Neural crest cell (in vitro differentiated cells): ENCODE measurements around the gene SP140. TPM values are rescaled to one million over a fixed set of nuclear protein-coding genes. Genes with fewer than 3 reads are reported as not detected.

ENCODE experiments used
- DNase-seq: peaks from one replicate; pipeline ENCODE4 v3.0.0; 2021; ENCODE audit warnings: low read depth, mixed read lengths, low spot score
- H3K27ac Mint-ChIP-seq: one replicate; pipeline ENCODE4 v1.8.0; 2021; ENCODE audit warnings: mild to moderate bottlenecking, mixed read lengths; ENCODE audit not compliant: unreplicated experiment
- H3K27me3 Mint-ChIP-seq: 2 replicates; pipeline ENCODE4 v1.8.0; 2021; ENCODE audit warnings: low read depth, mild to moderate bottlenecking, mixed read lengths
- H3K36me3 Mint-ChIP-seq: 2 replicates; pipeline ENCODE4 v1.8.0; 2021; ENCODE audit warnings: low read depth, mild to moderate bottlenecking, mixed read lengths
- H3K4me1 Mint-ChIP-seq: 2 replicates; pipeline ENCODE4 v1.8.0; 2021; ENCODE audit warnings: mixed read lengths
- H3K4me3 Mint-ChIP-seq: one replicate; pipeline ENCODE4 v1.8.0; 2021; ENCODE audit warnings: mild to moderate bottlenecking, mixed read lengths
- H3K9me3 Mint-ChIP-seq: 2 replicates; pipeline ENCODE4 v1.8.0; 2021; ENCODE audit warnings: mixed read lengths
- total RNA-seq: library from RNA; stranded (reverse); gene quantifications from 2 replicates; pipeline ENCODE4 v1.2.1, GENCODE V29; 2021
- TF ChIP-seq, protein P1 (sequence below): fragments of 200-600 bp; sonication (generic); conservative IDR thresholded peaks from 2 replicates; pipeline ENCODE4 v1.5.0; 2021; ENCODE audit warnings: antibody characterized with exemption, mild to moderate bottlenecking

Gene SP140
- total RNA-seq, 1 donor from 2014 or later: not detected

DNA sequence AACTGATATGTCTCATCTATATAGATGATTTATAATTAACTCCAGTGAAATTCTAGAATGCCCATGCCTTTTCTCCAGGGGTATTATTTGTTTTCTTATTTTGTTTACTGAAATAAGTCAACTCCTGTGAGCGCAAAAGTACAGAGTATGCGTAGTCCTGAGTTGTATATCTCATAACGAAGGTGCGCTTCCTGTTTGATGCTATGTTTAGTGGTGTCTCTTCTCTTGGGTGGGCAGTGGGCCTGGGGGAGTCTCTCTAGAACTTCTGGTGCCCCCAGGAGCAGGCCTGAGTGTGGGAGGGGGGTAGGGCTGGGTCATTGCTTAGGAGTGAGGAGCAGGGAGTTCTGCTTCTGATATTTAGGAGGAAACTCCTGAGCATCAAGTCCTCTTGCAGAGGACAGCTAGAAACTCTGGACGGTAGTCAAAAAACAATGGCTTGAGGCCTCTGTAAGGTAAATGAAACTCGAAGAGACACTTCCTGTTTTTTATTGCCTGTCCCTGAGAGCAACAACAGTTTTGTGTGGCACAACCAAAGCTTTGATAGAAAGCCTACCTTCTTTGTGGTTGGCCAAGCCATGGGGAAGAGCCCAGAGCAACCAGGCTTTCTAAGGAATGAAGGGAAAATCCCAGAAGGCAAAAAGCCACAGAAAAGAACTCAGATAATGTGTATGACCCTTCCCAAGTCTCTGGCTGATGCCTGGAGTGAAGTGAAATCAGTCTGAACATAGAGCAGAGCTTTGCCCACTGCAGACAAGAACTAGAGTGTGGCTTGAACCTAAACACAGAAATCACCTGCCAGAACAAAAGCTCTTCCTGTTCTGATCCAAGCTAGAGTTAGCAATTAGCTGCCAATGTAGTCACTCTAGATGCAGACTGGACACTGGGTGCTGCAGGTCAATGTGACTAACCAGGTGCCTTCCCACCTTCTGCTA is 92.9 kb downstream of the SP140 start:
- TF ChIP-seq, protein P1, sequence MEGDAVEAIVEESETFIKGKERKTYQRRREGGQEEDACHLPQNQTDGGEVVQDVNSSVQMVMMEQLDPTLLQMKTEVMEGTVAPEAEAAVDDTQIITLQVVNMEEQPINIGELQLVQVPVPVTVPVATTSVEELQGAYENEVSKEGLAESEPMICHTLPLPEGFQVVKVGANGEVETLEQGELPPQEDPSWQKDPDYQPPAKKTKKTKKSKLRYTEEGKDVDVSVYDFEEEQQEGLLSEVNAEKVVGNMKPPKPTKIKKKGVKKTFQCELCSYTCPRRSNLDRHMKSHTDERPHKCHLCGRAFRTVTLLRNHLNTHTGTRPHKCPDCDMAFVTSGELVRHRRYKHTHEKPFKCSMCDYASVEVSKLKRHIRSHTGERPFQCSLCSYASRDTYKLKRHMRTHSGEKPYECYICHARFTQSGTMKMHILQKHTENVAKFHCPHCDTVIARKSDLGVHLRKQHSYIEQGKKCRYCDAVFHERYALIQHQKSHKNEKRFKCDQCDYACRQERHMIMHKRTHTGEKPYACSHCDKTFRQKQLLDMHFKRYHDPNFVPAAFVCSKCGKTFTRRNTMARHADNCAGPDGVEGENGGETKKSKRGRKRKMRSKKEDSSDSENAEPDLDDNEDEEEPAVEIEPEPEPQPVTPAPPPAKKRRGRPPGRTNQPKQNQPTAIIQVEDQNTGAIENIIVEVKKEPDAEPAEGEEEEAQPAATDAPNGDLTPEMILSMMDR: no peak
- Mint-ChIP-seq H3K36me3 (peaks cover 3% of the 10 kb centered on the region), H3K4me3 (no peak overlapping the region), H3K27ac (no peak overlapping the region), H3K4me1 (no peaks in the 10 kb centered on the region), H3K27me3 (no peaks in the 10 kb centered on the region), H3K9me3 (peaks cover 3% of the 10 kb centered on the region)
- no peak for DNase-seq

DNA sequence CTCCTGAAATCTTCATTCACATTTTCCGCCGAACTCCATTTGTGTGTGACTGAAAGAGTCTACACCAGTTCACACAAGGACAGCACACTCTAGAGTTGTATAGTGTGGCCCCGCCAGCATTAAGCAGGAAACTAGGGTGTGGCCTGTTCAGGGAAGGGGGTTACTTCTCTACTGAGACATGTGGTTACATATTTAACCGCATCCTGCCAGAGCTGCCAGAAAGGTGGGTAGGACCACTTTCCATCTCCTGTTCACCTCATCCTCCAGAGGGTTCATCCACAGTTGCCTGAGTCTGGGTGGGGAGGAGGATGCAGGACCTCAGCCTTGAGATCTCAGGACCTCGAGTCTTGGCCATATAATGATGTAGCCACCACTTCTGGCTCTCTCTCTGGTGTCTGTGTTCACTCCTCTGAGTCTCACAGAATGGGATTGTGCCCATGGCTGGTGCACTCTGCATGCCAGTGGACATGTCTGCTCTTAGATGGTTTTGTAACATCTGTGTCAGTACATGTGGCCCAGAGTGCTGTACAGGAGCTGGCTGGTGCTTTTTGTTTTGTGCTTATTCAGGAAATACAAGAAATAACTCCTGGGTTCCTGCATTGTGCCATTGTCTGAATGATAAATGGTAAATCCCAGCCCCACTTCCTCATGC is 93.8 kb downstream of the SP140 start:
- Mint-ChIP-seq H3K36me3 (peaks cover 3% of the 10 kb centered on the region), H3K27me3 (no peaks in the 10 kb centered on the region), H3K4me1 (no peaks in the 10 kb centered on the region), H3K27ac (no peak overlapping the region), H3K4me3 (no peak overlapping the region), H3K9me3 (peaks cover 5% of the 10 kb centered on the region)
- TF ChIP-seq, protein P1: no peak
- no peak for DNase-seq

- H3K4me3 Mint-ChIP-seq: no peak overlapping the region
- peaks cover 3% of the 10 kb centered on the region for H3K36me3 Mint-ChIP-seq
- H3K9me3 Mint-ChIP-seq: peaks cover 5% of the 10 kb centered on the region
- TF ChIP-seq, protein P1: no peak
- H3K27ac Mint-ChIP-seq: no peak overlapping the region
- H3K27me3 Mint-ChIP-seq: no peaks in the 10 kb centered on the region
- H3K4me1 Mint-ChIP-seq: no peaks in the 10 kb centered on the region
- no peak for DNase-seq
Measured at GRCh38 chr2:230321031-230321430, 95.5 kb downstream of the SP140 start.

DNA sequence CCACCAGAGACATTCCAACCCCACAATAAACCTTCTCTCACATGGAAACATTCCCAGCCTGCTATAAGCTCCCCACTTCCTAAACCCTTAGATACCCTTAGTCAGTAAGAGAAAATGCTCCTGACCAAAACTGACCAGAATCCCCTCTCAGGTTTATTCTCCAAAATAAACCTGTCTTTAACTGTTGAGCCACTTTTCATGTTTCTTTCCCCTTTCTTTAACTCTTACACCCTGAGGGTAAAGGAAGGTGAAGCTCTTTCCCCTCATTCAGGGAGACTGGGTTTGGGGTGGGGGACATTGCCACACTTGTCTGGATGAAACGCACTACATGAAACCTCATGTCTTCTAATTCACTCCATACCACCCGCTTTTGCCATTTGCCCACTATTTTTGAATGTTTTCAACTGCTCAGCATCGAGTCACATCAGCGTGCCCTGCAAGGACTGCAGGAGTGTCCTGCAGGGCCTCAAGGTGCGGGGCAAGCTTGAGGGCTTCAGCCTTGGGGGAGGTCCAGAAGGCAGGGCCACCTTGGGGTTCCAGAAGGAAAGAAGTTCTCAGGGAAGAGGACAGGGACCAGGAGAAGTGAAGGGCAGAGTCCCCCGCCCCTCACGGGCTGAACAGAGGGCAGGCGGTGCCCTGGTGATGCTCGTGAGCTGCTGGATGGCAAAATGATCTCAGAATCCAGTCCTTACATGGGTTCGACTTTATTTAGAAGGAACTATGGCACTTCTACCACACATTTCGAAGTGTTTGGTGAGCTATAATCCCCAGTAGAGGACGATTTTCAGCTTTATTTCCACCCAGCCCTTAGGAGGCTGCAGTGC is 97.2 kb downstream of the SP140 start:
- peaks cover 5% of the 10 kb centered on the region for H3K9me3 Mint-ChIP-seq
- H3K4me3 Mint-ChIP-seq: no peak overlapping the region
- no peak overlapping the region for H3K27ac Mint-ChIP-seq
- no peaks in the 10 kb centered on the region for H3K27me3 Mint-ChIP-seq
- H3K36me3 Mint-ChIP-seq: peaks cover 3% of the 10 kb centered on the region
- TF ChIP-seq, protein P1: peak; percentile 31
- no peaks in the 10 kb centered on the region for H3K4me1 Mint-ChIP-seq
- DNase-seq: no peak

DNA sequence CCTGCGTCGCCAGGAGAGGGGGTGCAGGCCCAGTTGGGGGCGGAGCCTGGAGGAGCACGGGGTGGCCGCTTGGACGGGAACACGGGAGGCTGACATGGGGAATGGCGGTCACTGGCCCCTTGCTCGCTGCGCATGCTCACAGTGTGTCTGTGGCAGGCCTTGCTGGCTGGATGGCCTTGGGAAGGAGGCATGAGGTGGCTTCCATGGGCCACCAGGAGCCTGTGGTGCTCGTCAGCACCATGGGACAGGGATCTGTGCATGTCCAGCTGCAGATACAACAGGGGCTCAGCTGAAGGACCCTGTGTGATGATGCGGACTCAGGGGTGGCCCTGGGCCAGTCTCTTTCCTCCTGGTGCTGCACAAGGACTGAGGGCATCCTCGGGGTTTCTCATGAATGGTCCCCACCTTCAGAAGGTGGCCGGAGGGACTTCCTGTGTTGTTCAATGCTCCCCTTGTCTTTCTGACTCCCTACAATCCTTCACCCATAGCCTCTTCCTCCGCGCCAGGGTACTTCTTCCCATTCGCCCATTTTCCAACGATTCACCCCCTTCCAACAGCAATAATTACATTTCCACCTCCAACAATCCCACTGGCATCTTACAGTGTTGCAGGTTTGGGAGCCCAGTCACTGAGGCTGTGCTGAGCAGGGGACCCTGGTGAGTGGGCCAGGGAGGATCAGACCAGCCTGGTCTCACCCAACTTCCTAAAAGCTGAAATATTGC is 98.0 kb downstream of the SP140 start:
- H3K4me1 Mint-ChIP-seq: no peaks in the 10 kb centered on the region
- no peak overlapping the region for H3K27ac Mint-ChIP-seq
- DNase-seq: no peak
- H3K36me3 Mint-ChIP-seq: peaks cover 3% of the 10 kb centered on the region
- H3K27me3 Mint-ChIP-seq: no peaks in the 10 kb centered on the region
- TF ChIP-seq, protein P1: no peak
- peaks cover 5% of the 10 kb centered on the region for H3K9me3 Mint-ChIP-seq
- no peak overlapping the region for H3K4me3 Mint-ChIP-seq
